Transverse colon (tissue), 3 donors: ENCODE data around the gene CHRNA5.

Experiments
- CTCF ChIP-seq, 5 experiments: fragments of 200-600 bp in 3 of 5; fragments of 450-650 bp in 2 of 5; sonication (generic) in 3 of 5; IDR thresholded peaks; 1 replicate in 2 of 5; 2 replicates in 3 of 5; pipeline ENCODE4 v1.5.1; 2016 to 2017; ENCODE audit warnings: antibody characterized with exemption in 5 of 5, inconsistent platforms in 3 of 5, mild to moderate bottlenecking in 2 of 5, moderate library complexity in 1 of 5
- EP300 ChIP-seq: sonication (generic); formaldehyde crosslinking; IDR thresholded peaks from one replicate; pipeline ENCODE4 v1.6.1; 2017; ENCODE audit warnings: antibody characterized with exemption, low read depth

GRCh38 chr15:78627348-78627747 is 62.0 kb downstream of the CHRNA5 start:
- TF ChIP-seq CTCF (IDR thresholded peaks at IDR 0.05) (no peak), EP300 (no peak)
